Calu3 (cell line): Measurements from ENCODE around the gene NCAPH2. TPM values are rescaled to one million over a fixed set of nuclear protein-coding genes. Genes with fewer than 3 reads are reported as not detected.

Experiments used
- BruUV-seq: library from RNA; stranded (reverse); fragments of 400-500 nt; replicated peaks from 2 replicates; lab custom pipeline; 2021; lab: Mats Ljungman, UMichigan
- CTCF ChIA-PET: fragments of 300-600 bp; sonication (Branson Sonifier 250); formaldehyde crosslinking; loops from one replicate; lab custom pipeline; 2022; ENCODE audit warnings: antibody characterized with exemption; lab: Charles Lee
- DNase-seq: peaks from one replicate; pipeline ENCODE4 v3.0.0; 2022
- H3K27ac Mint-ChIP-seq: one replicate; pipeline ENCODE4 v1.8.0; 2022; ENCODE audit warnings: mixed read lengths; ENCODE audit not compliant: unreplicated experiment
- H3K27me3 Mint-ChIP-seq: one replicate; pipeline ENCODE4 v1.8.0; 2022; ENCODE audit warnings: mixed read lengths; ENCODE audit not compliant: unreplicated experiment
- H3K36me3 Mint-ChIP-seq: one replicate; pipeline ENCODE4 v1.8.0; 2022; ENCODE audit warnings: mild to moderate bottlenecking, moderate library complexity, mixed read lengths; ENCODE audit not compliant: insufficient read depth, unreplicated experiment
- H3K4me1 Mint-ChIP-seq: one replicate; pipeline ENCODE4 v1.8.0; 2022; ENCODE audit warnings: mild to moderate bottlenecking, low read depth, mixed read lengths; ENCODE audit not compliant: unreplicated experiment
- H3K4me3 Mint-ChIP-seq: one replicate; pipeline ENCODE4 v1.8.0; 2022; ENCODE audit warnings: mild to moderate bottlenecking, low read depth, moderate library complexity, mixed read lengths; ENCODE audit not compliant: unreplicated experiment
- H3K9me3 Mint-ChIP-seq: one replicate; pipeline ENCODE4 v1.8.0; 2022; ENCODE audit warnings: low read depth, mixed read lengths; ENCODE audit not compliant: unreplicated experiment
- intact Hi-C: fragments of 100-400 bp; cut with micrococcal nuclease; formaldehyde crosslinking; loops from one replicate; pipeline ENCODE4 v1.10.0; 2022; ENCODE audit not compliant: unreplicated experiment
- total RNA-seq: library from RNA; stranded (reverse); gene quantifications from 2 replicates; pipeline ENCODE4 v1.2.3, GENCODE V29; 2022
- TF ChIP-seq, protein P1 (sequence below): fragments of 200-600 bp; IDR thresholded peaks from one replicate; pipeline ENCODE4 v1.8.0; 2022; ENCODE audit warnings: antibody characterized with exemption; ENCODE audit not compliant: unreplicated experiment

NCAPH2 gene
- total RNA-seq, 1 experiment from 2014 or later, result 92.0 TPM

DNA sequence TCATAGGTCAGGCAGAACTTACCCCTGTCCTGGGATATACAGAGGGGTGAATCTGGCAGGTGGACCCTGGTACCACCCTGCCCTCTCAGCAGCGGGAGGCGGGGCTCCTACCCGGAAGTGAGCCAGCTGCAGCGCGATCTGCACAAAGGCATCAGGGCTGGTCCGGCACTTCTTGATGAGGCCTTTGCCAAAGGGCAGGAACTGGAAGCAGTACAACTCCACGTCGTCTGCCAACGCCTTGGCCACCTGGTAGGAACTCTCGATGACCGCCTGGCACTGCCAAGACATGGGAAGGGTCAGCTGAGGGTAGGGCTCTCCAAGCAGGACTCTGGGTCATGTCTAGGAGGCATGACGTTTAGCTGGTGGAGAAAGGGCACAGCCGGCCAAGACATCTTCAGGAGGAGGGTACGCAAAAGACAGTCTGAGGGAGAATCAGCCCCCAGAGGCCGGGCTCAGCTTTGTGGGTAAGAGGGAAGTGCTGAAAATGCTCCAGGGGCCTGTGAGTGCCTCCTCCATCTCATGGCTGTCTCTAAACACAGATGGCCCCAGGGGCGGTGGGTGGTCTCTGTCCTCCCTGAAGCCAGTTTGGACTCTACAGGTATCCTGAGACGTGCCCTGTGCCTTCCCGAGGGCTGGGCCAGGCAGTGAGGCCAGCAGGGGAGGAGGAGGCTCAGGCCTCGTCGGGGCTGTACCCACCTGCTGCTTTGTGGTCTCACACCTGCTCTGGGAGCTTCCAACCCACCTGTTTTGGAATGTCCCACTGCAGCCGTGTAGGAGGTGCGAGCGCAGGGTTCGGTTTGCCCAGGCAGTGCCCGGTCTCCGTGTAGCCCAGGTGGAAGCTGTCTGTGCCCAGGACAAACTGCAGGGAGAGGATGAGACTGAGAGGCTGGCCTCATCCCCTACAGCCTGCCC, 63.5 kb downstream of the NCAPH2 start:
- no peak overlapping the region for H3K4me3 Mint-ChIP-seq
- H3K27ac Mint-ChIP-seq, result no peak overlapping the region
- no TSS peak for BruUV-seq
- CTCF ChIA-PET, result interaction anchor here (1.3 kb wide), 1 partner anchor 32 kb away, joined by 4 read pairs; no protein-coding TSS in a partner anchor
- no peaks in the 10 kb centered on the region for H3K9me3 Mint-ChIP-seq
- H3K4me1 Mint-ChIP-seq, result no peaks in the 10 kb centered on the region
- TF ChIP-seq, protein P1, sequence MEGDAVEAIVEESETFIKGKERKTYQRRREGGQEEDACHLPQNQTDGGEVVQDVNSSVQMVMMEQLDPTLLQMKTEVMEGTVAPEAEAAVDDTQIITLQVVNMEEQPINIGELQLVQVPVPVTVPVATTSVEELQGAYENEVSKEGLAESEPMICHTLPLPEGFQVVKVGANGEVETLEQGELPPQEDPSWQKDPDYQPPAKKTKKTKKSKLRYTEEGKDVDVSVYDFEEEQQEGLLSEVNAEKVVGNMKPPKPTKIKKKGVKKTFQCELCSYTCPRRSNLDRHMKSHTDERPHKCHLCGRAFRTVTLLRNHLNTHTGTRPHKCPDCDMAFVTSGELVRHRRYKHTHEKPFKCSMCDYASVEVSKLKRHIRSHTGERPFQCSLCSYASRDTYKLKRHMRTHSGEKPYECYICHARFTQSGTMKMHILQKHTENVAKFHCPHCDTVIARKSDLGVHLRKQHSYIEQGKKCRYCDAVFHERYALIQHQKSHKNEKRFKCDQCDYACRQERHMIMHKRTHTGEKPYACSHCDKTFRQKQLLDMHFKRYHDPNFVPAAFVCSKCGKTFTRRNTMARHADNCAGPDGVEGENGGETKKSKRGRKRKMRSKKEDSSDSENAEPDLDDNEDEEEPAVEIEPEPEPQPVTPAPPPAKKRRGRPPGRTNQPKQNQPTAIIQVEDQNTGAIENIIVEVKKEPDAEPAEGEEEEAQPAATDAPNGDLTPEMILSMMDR, result no peak
- intact Hi-C loops, result no loop called here
- no peaks in the 10 kb centered on the region for H3K27me3 Mint-ChIP-seq
- no peak for DNase-seq
- H3K36me3 Mint-ChIP-seq, result peaks cover 57% of the 10 kb centered on the region

DNA sequence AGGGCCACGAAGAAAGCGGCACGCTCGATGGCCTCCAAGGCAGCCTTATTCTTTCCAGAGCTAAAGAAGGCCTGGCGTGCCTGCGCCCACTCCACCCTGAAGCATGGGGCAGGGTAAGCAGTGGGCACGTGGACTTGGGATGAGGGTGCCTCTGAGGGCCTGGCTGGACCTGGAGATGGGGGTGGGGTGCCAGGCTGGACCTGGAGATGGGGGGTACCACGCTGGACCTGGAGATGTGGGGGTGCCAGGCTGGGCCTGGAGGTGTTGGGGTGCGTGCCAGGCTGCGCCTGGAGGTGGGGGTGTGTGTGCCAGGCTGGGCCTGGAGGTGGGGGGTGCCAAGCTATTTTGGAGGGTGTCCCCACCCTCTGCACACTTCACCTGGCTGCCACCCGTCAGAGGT, 64.9 kb downstream of the NCAPH2 start:
- no peaks in the 10 kb centered on the region for H3K4me1 Mint-ChIP-seq
- intact Hi-C loops, result no loop called here
- no peak for DNase-seq
- H3K36me3 Mint-ChIP-seq, result peaks cover 69% of the 10 kb centered on the region
- no TSS peak for BruUV-seq
- no peak overlapping the region for H3K27ac Mint-ChIP-seq
- H3K4me3 Mint-ChIP-seq, result no peak overlapping the region
- CTCF ChIA-PET, result interaction anchor here (0.5 kb wide), 1 partner anchor 406 kb away, joined by 3 read pairs; no protein-coding TSS in a partner anchor
- no peaks in the 10 kb centered on the region for H3K9me3 Mint-ChIP-seq
- no peaks in the 10 kb centered on the region for H3K27me3 Mint-ChIP-seq
- TF ChIP-seq, protein P1, result no peak

DNA sequence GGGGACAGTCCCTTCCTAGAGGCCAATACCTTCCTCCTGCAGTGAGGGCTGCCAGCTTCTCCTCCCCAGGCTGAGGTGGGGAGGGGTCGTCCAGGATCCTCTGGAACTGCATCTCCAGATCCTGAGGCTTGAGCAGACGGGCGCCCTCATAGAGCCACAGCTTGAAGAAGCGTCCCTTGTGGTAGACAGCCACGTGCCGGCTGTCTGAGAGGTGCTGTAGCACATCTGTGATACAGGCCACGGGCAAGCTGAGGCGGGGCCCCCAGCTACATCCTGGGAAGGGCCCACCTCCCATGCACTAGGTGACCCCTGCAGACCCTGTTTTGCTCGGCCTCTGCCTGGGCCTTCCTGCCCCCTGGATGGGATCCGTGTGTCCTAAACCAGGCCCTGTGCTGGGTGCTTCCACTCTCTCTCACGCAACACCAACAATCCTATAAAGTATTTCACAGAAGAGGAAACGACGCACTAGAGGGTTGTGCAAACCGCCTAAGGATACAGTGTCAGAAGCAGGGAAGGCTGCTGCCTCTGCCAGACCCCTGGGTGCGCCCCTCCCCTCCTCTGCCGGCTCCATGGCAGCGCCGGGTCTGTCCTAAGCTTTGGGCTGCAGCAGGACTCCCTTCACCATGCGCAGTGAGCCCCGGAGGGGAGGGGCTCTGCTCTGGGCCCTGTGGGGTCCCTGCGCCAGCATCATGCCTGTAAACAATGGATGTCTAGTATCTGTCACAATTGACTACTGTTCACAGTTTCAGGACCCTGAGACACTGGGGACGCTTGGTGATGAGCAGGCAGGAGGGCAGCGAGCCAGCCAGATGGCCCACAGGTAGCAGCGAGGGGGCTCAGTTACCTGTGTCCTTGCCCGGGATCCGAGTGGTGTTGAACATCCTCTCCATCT, 65.7 kb downstream of the NCAPH2 start:
- Mint-ChIP-seq H3K27ac (no peak overlapping the region), H3K4me1 (no peaks in the 10 kb centered on the region), H3K4me3 (no peak overlapping the region), H3K27me3 (no peaks in the 10 kb centered on the region), H3K9me3 (no peaks in the 10 kb centered on the region), H3K36me3 (peaks cover 65% of the 10 kb centered on the region)
- BruUV-seq, result no TSS peak
- DNase-seq, result no peak
- TF ChIP-seq, protein P1, result no peak
- CTCF ChIA-PET, result no interaction called here
- intact Hi-C loops, result no loop called here

DNA sequence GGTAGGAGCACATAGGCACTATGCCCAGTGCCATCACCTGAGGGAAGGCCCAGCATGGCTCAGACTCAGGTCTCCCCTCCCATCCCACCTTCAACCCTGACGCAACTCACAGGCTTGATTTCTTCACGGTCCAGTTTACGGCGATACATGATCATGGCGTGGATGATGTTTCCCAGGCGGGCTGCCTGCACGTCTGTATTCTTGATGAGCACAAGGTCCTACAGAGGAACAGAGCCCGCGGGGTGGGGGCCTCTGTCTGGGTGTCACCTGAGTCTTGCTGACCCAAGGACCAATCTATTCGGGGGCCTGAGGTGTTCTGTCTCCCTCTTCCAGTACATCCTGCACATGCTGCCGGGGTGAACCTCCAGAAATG, 66.3 kb downstream of the NCAPH2 start:
- Mint-ChIP-seq H3K36me3 (peaks cover 67% of the 10 kb centered on the region), H3K4me1 (no peaks in the 10 kb centered on the region), H3K4me3 (no peak overlapping the region), H3K27me3 (no peaks in the 10 kb centered on the region), H3K9me3 (no peaks in the 10 kb centered on the region), H3K27ac (no peak overlapping the region)
- intact Hi-C loops, result no loop called here
- DNase-seq, result no peak
- BruUV-seq, result no TSS peak
- CTCF ChIA-PET, result no interaction called here
- TF ChIP-seq, protein P1, result no peak
